CD4-positive, alpha-beta T cell (primary cell): Measurements from ENCODE around the gene MRPL21. TPM values are rescaled to one million over a fixed set of nuclear protein-coding genes. Genes with fewer than 3 reads are reported as not detected.

ENCODE experiments used
- ATAC-seq: fragments of 200-7000 bp; cut with Tn5 transposase; one replicate; pipeline ENCODE4 v1.10.0; 2022; ENCODE audit warnings: mild to moderate bottlenecking; ENCODE audit not compliant: poor library complexity
- CTCF ChIA-PET: fragments of 350-600 bp; sonication (Branson Sonifier 250); formaldehyde crosslinking; loops from one replicate; lab custom pipeline; 2021; ENCODE audit warnings: antibody characterized with exemption, inconsistent platforms; lab: Charles Lee
- POLR2A ChIA-PET: fragments of 350-600 bp; sonication (Branson Sonifier 250); formaldehyde crosslinking; loops from one replicate; lab custom pipeline; 2021; ENCODE audit warnings: antibody characterized with exemption, inconsistent platforms; lab: Charles Lee
- DNase-seq, 14 experiments: peaks; one replicate each; pipeline ENCODE4 v3.0.0-alpha.2; 2013 to 2020; ENCODE audit warnings: mixed read lengths in 2 of 14
- H3K27ac ChIP-seq, 2 donors: one replicate each; pipeline versions ENCODE4 v1.5.1 to v1.7.0; 2013; ENCODE audit warnings: low read length in 2 of 2, low read depth in 1 of 2, mild to moderate bottlenecking in 1 of 2
- H3K27me3 ChIP-seq, 2 experiments: 1 replicate in 1 of 2; 2 replicates in 1 of 2; pipeline versions ENCODE4 v1.6.1 to v1.7.0; 2013; ENCODE audit warnings: low read length in 2 of 2, control low read depth in 1 of 2, mild to moderate bottlenecking in 1 of 2, moderate library complexity in 1 of 2; ENCODE audit not compliant: insufficient read depth in 2 of 2, control insufficient read depth in 1 of 2
- H3K36me3 ChIP-seq: one replicate; pipeline ENCODE4 v1.6.1; 2013; ENCODE audit warnings: low read length, control low read depth; ENCODE audit not compliant: insufficient read depth
- H3K4me1 ChIP-seq: one replicate; pipeline ENCODE4 v1.6.1; 2013; ENCODE audit warnings: low read length, control low read depth; ENCODE audit not compliant: insufficient read depth
- H3K4me3 ChIP-seq: one replicate; pipeline ENCODE4 v1.5.1; 2013; ENCODE audit warnings: mild to moderate bottlenecking, low read length, moderate library complexity
- H3K9me3 ChIP-seq, 2 experiments: 1 replicate in 1 of 2; 2 replicates in 1 of 2; pipeline versions ENCODE4 v1.6.1 to v1.7.0; 2013; ENCODE audit warnings: low read length in 2 of 2, mild to moderate bottlenecking in 2 of 2, control low read depth in 1 of 2, moderate library complexity in 1 of 2; ENCODE audit not compliant: control insufficient read depth in 1 of 2, insufficient read depth in 1 of 2
- H3K27ac Mint-ChIP-seq: one replicate; pipeline ENCODE4 v1.8.0; 2020; ENCODE audit warnings: mixed read lengths
- H3K27me3 Mint-ChIP-seq: one replicate; pipeline ENCODE4 v1.8.0; 2021; ENCODE audit warnings: mixed read lengths
- H3K36me3 Mint-ChIP-seq: one replicate; pipeline ENCODE4 v1.8.0; 2021; ENCODE audit warnings: low read depth, mixed read lengths
- H3K4me1 Mint-ChIP-seq: one replicate; pipeline ENCODE4 v1.8.0; 2021; ENCODE audit warnings: low read depth, mixed read lengths
- H3K4me3 Mint-ChIP-seq: one replicate; pipeline ENCODE4 v1.8.0; 2020; ENCODE audit warnings: mild to moderate bottlenecking, mixed read lengths
- H3K9me3 Mint-ChIP-seq: one replicate; pipeline ENCODE4 v1.8.0; 2020; ENCODE audit warnings: mixed read lengths
- intact Hi-C, 2 experiments: fragments of 100-400 bp; cut with DNase I in 1 of 2; cut with micrococcal nuclease in 1 of 2; formaldehyde crosslinking; loops; one replicate each; pipeline versions ENCODE4 v1.15.1 to v1.9.0; 2023 to 2025; cut with DNase I, micrococcal nuclease
- total RNA-seq, 174 experiments: library from RNA in 2 of 174; stranded (reverse) in 2 of 174; gene quantifications; one replicate each; pipeline ENCODE4 v1.2.3 and lab custom pipeline; 2021 to 2026
- TF ChIP-seq, protein P1 (sequence below): fragments of 200-600 bp; IDR thresholded peaks from one replicate; pipeline ENCODE4 v1.8.0; 2022; ENCODE audit warnings: antibody characterized with exemption, mild to moderate bottlenecking

The MRPL21 gene
- total RNA-seq, 2 experiments from 2014 or later, result 47.5 to 48.0 TPM

DNA sequence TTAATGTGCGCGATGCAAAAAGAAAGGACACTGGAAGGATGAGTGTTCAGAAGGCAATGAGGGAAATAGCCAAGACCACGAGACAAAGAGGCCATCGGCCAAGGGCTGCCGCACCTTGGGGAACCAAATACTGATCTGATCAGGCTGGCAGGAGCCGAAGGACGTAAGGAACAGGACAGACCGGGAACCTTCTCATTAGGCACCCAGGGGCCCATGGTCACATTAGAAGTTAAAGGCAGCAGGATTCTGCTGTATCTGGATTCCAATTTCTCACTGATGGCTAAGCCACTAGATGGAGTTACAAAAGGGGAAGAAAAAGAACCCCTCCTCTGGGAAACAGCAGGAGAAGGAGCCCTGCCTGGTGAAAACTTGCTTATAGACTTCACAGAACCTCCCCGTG, 33.2 kb downstream of the MRPL21 start:
- intact Hi-C loops, result no loop called here
- no peaks in the 10 kb centered on the region for H3K9me3 Mint-ChIP-seq
- POLR2A ChIA-PET, result interaction anchor here (1.4 kb wide), 1 partner anchor 27 kb away, joined by 3 read pairs; no protein-coding TSS in a partner anchor
- TF ChIP-seq, protein P1, sequence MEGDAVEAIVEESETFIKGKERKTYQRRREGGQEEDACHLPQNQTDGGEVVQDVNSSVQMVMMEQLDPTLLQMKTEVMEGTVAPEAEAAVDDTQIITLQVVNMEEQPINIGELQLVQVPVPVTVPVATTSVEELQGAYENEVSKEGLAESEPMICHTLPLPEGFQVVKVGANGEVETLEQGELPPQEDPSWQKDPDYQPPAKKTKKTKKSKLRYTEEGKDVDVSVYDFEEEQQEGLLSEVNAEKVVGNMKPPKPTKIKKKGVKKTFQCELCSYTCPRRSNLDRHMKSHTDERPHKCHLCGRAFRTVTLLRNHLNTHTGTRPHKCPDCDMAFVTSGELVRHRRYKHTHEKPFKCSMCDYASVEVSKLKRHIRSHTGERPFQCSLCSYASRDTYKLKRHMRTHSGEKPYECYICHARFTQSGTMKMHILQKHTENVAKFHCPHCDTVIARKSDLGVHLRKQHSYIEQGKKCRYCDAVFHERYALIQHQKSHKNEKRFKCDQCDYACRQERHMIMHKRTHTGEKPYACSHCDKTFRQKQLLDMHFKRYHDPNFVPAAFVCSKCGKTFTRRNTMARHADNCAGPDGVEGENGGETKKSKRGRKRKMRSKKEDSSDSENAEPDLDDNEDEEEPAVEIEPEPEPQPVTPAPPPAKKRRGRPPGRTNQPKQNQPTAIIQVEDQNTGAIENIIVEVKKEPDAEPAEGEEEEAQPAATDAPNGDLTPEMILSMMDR, result no peak
- ATAC-seq, result no peak
- H3K27ac ChIP-seq, result no peak overlapping the region
- CTCF ChIA-PET, result interaction anchor here (1.6 kb wide), 1 partner anchor 26 kb away, joined by 5 read pairs; no protein-coding TSS in a partner anchor
- peaks cover 8% of the 10 kb centered on the region for H3K4me1 ChIP-seq
- no peaks in the 10 kb centered on the region for H3K36me3 ChIP-seq
- DNase-seq, result no peak
- no peaks in the 10 kb centered on the region for H3K9me3 ChIP-seq
- H3K4me3 ChIP-seq, result peak overlapping the region; percentile 24
- peak overlapping the region; percentile 78 for H3K4me3 Mint-ChIP-seq
- H3K27me3 Mint-ChIP-seq, result peaks cover 31% of the 10 kb centered on the region
- peaks cover 19% of the 10 kb centered on the region for H3K4me1 Mint-ChIP-seq
- H3K27ac Mint-ChIP-seq, result no peak overlapping the region
- no peaks in the 10 kb centered on the region for H3K36me3 Mint-ChIP-seq
- H3K27me3 ChIP-seq, result peaks cover 3 to 11% of the 10 kb centered on the region in 2 experiments

DNA sequence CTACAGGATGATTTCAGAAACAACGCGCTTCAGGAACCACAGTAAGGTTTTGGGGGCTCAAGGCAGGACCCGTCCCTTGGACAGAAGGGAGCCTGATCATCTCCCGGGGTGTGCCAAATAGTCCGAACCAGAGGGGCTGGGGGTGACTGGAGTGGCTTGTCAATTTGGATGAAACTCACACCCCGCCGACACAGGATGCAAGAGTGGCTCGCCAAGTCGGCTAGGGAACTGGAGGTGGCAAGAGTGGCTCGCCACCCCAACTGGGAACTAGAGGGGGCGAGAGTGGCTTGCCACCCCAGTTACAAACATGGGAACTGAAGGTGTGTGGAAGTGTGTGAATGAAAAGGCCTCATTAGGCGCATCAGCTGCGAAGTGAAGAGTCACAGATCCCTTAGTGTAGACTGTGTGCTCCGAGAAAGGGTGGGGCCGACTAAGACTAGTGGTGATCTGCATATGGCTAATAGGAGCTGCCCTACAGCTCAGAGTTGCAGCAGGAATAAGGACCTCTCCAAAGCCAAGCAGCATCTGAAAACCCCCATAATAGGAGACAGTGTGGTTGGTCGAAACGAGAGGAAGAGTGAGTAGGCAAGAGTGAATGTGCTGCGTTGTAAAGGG, 35.3 kb downstream of the MRPL21 start:
- no peak overlapping the region for H3K4me3 Mint-ChIP-seq
- Histone ChIP-seq H3K27ac (no peak overlapping the region), H3K27me3 (peaks cover 3 to 11% of the 10 kb centered on the region in 2 experiments), H3K9me3 (peaks cover 4 to 7% of the 10 kb centered on the region in 2 experiments), H3K4me1 (peaks cover 8% of the 10 kb centered on the region), H3K36me3 (no peaks in the 10 kb centered on the region), H3K4me3 (no peak overlapping the region)
- CTCF ChIA-PET, result no interaction called here
- no peak overlapping the region for H3K27ac Mint-ChIP-seq
- no peaks in the 10 kb centered on the region for H3K36me3 Mint-ChIP-seq
- TF ChIP-seq, protein P1, result no peak
- no peaks in the 10 kb centered on the region for H3K9me3 Mint-ChIP-seq
- peaks cover 31% of the 10 kb centered on the region for H3K27me3 Mint-ChIP-seq
- POLR2A ChIA-PET, result no interaction called here
- intact Hi-C loops, result no loop called here
- no peak for ATAC-seq
- H3K4me1 Mint-ChIP-seq, result peaks cover 19% of the 10 kb centered on the region
- no peak for DNase-seq

DNA sequence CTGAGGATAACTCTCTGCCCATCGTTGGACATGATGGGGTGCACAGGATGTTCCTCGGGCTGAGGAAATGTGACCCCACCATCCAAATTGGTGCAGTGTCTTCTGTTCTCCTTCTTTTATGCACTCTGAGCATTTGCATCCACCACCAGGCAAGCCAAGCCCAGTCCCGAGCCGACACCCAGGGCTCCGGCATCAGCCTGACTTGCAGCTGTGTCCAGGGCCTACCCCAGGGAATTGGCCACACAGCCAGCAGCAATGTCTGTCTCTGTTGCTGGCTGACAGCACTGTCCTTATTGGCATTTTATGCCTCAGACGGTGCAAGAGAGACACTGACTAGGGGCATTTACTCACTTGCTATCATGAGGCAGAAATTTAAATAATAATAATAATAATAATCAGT, 36.6 kb downstream of the MRPL21 start:
- no peaks in the 10 kb centered on the region for H3K36me3 ChIP-seq
- Mint-ChIP-seq H3K9me3 (no peaks in the 10 kb centered on the region), H3K4me1 (peaks cover 19% of the 10 kb centered on the region), H3K36me3 (no peaks in the 10 kb centered on the region), H3K27me3 (peaks cover 31% of the 10 kb centered on the region), H3K27ac (no peak overlapping the region), H3K4me3 (no peak overlapping the region)
- peaks cover 3 to 11% of the 10 kb centered on the region in 2 experiments for H3K27me3 ChIP-seq
- no peak overlapping the region for H3K27ac ChIP-seq
- intact Hi-C loops, result no loop called here
- H3K4me3 ChIP-seq, result no peak overlapping the region
- POLR2A ChIA-PET, result no interaction called here
- H3K9me3 ChIP-seq, result peaks cover 4 to 7% of the 10 kb centered on the region in 2 experiments
- CTCF ChIA-PET, result no interaction called here
- TF ChIP-seq, protein P1, result no peak
- DNase-seq (no peak), ATAC-seq (no peak)
- peaks cover 8% of the 10 kb centered on the region for H3K4me1 ChIP-seq
